CD4-positive, alpha-beta T cell treated with Interleukin-1 beta for 1 hour (primary cell): ENCODE data around the gene INPP5A.
"Not testable (repeated sequence)": the region's sequence is repeated elsewhere in the genome, so short reads cannot be mapped to it uniquely, and the experiment has no call there.

Experiments
- DNase-seq, 2 donors: peaks; one replicate each; pipeline ENCODE4 v3.0.0-alpha.2; 2020 to 2022

The INPP5A gene

DNA sequence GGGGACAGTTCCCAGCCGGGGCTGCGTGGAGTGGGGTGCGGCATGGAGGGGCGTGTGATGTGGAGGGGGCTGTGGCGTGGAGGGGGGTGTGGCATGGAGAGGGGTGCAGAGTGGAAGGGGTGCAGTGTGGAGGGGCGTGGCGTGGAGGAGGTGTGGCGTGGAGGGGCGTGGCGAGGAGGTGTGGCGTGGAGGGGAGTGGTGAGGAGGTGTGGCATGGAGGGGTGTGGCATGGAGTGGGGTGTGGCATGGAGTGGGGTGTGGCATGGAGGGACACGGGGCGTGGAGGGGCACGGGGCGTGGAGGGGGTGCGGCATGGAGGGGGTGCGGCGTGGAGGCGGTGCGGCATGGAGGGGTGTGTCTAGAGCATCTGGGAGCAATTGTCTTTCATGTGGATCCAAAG lies 214.8 kb downstream of the INPP5A start:
- no peak for DNase-seq

DNA sequence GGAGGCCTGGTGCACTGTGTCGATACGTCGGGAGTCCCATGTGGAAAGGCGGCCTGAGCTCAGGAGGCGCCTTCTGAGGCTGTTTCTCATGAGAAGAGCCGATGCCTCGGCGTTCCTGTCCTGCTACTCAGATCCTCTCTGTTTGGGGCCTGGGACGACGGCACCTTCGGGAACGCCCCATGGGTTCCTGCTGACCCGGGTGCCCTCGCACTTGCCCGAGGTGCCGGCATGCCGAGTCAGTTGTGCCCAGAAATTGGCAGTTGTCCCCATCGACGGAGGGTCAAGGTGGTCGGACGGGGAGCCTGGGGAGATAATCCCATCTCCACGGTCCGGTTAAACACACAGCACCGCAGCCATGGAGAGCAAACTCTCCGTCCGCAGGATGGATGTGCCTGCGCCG lies 215.4 kb downstream of the INPP5A start:
- DNase-seq = no peak

DNA sequence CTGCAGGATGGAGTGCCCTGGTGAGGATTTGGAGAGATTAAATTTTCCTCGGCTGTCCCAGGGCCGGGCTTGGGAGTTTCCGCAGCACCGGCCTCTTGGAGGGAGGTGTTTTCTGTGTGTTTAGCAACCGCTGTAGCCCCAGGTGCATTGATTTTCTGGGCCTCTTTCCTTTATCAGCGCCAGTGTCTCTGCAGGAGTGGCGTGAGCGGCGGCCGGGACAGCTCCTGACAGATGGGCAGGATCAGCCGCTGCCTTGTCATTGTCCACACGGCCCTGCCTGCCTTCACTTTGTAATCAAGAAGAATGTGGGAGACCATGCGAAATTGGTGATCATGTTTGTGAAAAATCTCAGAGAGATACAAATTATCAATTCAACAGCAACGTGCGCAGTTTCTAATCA lies 216.0 kb downstream of the INPP5A start:
- no peak for DNase-seq

DNA sequence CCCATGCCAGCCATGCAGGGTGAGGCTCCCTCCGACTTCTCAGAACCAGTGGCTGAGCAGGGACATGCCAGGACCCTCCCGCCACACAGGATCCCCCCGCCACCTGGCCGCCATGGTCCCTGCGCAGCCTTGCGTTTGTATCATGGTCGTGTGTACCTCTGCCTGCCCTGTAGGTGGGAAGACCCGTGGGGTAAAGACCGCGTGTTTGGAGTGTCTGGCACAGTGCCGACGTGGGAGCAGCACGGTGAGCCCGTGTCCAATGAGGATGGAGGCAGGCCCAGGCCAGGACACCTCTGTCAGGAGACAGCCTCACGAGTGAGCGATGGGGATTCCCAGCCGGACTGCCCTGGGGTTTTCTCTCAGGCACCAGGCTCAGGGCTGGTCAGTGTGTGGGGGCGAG lies 216.5 kb downstream of the INPP5A start:
- DNase-seq = no peak

DNA sequence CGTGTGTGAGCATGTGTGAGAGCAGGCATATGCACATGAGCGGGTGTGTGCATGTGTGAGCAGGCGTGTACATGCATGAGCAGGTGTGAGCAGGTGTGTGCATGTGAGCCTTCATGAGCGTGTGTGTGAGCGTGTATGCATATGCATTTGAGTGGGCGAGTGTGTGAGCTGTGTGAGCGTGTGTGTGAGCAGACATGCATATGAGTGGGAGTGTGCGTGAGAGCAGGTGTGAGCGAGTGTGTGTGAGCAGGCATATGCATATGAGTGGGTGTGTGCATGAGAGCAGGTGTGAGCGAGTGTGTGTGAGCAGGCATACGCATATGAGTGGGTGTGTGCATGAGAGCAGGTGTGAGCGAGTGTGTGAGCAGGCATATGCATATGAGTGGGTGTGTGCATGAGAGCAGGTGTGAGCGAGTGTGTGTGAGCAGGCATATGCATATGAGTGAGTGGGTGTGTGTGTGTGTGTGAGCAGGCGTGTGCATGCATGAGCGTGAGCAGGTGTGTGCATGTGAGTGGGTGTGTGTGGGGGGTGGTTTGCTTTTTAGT lies 217.7 kb downstream of the INPP5A start:
- no peak for DNase-seq

DNA sequence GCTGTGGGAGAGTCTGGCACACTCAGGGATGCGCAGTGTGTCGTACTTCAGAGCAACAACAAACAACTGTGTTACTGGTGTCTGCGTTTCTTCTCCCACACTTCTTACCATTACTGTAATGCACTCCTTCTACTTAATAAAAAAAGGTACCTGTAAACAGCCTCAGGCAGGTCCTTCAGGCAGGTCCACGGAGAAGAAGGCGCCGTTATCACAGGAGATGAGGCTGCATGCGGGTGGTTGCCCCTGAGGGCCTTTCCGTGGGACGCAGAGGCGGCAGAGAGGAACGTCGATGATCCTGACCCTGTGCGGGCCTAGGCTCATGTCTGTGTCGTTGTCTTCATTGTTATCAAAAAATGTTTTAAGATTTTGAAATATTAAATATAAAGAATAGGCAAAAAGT lies 219.0 kb downstream of the INPP5A start:
- no peak for DNase-seq

DNA sequence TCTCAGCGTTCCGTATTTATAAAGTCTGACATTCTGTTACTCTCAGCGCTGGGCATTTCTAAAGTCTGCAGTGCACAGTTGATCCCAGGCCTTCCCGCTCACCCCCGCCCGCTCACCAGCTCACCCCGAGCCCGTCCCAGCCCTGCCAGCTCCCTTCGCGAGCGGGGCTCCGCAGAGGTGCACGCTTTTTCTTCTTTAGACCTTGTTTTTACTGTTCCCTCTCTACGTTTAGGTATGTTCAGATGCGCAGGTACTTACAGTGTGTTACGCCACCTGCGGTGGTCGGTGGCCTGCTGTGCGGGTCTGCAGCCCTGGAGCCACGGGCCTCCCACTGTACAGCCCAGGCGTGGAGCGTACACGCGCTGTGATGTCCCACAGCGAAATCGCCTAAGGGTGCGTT lies 219.6 kb downstream of the INPP5A start:
- no peak for DNase-seq

DNA sequence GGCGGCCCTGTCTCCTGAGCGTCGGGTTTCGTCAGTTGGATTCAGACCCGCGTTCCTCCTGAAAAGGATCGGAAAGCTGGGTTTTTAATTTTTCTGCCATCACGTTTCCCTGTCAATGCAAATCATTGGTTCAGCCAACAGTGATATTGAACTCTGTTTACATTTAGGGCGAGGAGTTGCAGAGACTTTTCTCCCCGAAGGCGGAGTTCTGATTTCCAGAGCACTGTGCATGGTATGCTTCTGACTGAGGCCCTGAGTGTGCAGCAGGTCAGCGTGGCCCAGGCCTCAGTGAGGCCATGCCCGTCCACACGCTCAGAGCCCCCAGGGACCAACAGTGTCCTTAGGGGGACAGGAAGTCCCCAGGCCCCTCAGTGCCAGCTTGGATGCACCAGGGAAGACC lies 221.3 kb downstream of the INPP5A start:
- DNase-seq = no peak

DNA sequence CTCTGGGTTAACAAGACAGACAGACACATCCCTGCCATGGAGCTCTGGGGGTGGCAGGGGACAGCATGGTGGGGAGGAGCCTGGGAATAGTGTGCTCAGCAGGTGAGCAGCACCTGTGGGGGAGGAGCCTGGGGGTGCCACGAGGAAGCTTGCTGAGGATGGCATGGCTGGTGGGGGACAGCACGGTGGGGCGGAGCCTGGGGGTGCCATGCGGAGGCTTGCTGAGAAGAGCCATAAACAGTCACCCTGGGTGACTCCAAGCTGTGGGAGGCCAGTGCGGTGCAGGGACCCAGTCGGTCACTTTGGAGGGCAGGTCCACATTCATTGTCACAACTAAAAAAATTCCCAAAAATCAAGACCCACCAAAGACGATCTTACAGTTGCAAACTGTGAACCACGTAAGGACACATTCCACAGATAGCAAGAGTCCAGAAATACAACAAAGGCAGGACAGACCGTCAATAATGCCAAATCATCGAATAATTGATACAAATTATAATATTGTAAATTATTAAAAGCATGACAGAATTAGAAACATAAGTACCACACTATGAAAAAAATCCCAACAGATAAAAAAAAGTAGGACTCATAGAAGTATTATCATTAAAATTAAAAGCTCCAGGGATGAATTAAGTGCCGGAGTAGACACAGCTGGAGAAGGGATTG lies 223.9 kb downstream of the INPP5A start:
- DNase-seq = no peak

DNA sequence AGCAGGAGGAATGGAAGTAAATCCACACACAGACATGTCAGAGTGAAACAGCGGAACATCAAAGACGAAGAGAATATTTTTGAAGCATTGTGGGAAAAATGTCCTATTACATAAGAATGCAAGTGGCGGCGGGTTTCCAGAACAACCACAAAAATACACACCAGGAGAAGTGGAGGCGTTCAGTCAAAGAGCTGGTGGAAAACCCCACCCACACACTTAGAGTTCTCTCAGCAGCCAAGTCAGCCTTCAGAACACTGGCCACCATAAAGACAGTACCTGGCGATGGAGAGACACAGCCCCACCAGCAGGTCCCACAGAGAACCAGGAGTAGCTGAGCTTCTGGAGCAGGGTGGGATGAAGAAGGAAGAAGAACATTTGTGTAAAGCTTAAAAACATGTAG lies 224.7 kb downstream of the INPP5A start:
- DNase-seq = no peak

DNA sequence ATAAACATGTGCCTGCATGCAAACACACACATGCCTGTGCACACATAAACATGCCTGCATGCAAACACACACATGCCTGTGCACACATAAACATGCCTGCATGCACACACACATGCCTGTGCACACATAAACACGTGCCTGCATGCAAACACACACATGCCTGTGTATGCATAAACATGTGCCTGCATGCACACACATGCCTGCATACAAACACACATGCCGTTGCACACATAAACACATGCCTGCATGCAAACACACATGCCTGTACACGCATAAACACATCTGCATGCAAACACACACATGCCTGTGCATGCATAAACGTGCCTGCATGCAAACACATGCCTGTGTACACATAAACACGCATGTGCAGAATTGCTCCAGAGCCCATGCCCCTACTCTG lies 226.0 kb downstream of the INPP5A start:
- no peak for DNase-seq

DNA sequence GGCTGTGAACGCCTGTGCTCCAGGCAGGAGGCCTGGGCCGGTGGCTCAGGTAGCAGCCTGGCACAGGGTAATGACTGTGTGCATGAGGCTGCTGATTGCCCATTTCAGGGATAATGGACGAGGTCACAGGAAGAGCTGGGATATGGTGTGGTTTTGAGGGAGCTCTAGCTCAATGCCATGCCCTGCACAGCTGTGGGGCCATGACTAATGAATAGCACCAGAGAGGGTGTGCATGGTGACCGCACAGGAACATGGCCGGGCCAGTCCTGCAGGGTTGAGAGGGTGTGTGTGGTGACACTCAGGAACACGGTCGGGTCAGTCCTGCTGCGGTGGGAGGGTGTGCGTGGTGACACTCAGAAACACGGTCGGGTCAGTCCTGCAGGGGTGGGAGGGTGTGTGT lies 226.5 kb downstream of the INPP5A start:
- no peak for DNase-seq

DNA sequence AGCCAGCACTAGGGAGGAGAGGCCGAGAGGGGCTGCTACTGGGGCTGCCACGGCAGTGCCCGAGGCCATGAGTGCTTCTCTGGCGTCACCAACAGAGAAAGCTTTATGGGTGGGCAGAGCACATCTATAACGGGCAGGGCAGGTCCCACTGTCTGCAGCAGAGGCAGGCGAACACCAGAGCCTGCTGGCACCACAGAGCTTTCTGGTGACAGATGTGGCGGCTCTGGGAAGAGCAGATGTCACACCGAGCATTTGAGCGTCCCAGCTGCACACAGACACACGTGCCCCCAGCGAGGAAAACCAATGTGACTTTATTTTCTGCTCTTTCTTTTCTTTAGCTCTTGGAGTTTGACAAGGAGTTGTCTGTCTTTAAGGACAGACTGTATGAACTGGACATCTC lies 227.8 kb downstream of the INPP5A start:
- no peak for DNase-seq

DNA sequence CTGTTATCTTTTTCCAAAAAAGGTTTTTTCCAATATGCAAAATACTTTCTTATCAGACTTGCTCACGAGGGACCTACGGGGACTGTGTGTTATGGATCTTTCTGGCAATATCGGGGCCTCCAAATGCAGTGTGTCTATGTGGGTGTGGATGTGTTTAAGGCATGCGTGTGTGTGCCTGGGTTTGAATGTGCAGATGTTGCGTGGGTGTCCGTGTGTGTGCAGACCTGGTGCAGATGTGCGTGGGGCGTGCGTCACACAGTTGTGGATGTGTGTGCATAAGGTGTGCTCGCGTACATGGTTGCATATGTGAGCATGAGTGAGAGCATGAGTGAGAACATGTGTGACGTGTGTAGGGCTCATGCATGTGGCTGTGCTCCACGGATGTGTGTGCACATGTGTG lies 228.7 kb downstream of the INPP5A start:
- no peak for DNase-seq

DNA sequence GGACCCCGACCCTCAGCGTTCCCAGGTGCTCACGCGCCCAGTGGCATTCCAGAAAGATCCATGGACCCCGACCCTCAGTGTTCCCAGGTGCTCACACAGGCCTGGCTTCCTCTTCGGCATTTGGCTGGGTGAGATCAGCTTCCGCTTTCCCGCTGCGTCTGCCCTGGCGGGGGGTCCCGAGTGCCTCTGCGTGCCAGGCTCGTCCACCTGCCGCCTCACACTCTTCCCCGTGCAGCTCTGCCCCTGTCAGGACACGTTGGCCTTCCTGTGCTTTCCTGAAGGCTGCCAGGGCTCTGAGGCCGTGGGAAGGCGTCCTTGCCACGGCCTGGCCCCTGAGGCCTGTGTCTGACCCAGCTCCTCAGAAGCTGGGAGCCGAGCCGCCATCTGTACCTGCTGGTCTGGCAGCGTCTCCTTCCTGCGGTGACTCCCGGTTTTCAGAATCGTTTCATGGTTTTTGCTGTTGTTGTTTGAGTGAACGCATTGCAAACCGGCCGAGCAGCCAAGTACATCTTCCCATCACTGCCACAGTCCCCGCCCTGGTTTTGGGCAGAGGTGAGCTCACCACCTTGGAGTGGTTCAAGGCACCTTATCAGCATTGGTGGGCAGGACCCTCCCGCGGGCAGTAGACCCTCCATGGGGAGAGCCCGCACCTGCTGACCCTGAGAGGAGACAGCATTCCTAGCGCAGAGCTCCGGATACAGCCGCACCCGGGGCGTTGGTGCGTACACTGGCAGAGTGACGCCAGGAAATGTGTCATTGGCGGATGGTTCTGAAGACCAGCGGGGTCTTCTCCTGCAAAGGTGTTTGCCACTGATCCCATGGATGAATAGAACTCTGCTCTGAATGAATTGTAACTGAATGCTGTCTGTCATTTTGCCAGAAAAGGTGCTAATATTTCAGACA lies 231.0 kb downstream of the INPP5A start:
- DNase-seq = no peak

DNA sequence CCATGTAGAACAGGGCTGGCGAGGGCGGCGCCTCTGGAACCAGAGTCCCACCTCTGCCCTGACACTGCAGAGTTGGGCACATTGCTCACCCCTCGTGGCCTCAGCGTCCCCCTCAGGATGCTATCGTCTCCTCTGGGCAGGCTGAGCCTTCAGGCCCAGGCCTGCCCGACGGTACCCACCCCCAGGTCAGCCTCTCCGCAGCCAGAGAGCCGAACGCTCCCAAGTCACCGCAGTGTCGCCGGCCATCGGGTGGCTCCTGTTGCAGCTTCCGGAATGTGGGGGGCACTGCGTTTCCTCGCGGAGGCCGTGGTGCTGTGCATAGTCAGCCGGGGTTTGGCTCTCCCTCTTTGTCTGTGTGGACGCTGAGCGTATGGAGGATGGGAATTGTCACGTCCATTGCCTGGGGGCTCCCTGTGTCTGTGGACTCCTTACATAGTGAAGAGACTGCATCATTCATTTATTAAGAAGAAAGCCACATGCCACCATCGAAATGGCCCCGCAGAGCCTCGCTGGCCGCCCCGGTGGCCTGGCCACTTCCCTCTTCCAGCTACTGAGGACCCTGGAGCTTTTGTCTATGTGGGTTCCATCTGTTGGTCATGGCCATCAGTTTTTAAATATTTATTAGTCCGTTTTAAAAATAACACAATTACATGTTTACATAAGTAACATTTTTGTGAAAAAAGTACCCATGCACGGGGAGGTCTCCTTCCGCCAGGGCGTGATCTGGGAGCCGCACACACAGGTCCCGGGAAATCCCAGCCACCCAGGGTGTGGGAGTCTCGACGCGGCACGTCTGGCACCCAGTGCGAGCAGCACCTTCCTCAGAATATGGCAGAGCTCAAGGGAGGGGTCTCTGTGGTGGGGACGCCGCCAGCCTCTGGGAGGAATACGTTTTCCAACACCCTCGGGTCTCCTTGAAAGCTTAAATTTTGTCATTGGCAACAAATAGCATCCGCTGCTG lies 232.8 kb downstream of the INPP5A start:
- no peak for DNase-seq

DNA sequence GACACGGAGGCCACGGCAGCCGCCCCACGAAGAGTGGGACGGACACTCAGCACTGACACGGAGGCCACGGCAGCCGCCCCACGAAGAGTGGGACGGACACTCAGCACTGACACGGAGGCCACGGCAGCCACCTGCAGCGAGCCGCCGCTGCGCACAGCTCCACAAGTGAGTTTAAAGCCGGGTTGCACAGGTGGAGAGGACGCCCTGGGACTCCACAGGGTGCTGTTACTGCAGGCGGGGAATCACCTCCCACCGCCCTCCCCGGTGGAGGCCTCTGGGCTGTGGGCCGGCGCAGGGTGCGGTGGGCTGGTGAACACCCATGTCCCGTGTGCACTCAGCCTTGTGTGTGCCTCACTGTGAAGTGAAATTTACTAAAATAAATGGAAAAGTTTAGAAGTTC lies 235.2 kb downstream of the INPP5A start:
- not testable (repeated sequence) for DNase-seq

DNA sequence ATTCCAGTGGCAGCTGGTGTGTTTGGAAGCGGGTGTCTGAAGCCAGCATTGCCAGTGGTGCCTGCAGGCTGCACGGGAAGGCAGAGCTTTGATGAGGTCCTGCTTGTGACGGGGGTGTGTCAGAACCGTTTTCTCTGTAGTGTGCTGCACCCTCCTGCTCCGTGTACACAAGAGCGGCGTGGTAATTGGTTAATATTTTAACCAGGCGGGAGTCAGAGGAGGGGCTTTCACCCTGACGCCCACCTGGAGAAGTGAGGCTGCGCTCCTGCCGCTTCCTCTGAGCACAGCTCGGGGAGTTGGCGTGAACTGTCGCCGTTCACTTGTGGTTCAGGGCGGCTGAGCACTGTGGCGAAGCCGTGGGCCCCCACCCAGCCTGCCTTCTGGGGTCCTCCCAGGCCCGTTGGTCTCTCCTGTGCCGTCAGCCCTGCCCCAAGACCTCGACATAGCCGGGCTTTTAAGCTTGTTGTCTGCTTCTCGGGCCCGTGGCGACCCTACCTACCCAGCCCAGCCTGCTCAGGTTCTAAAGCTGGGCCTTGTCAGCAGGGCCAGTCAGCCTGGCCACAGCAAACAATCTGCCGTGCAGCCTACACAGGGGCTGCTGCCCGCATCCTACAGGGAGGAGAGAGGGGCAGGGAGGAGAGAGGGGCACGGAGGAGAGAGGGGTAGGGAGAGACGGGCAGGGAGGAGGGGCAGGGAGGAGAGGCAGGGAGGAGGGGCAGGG lies 236.8 kb downstream of the INPP5A start:
- no peak for DNase-seq

DNA sequence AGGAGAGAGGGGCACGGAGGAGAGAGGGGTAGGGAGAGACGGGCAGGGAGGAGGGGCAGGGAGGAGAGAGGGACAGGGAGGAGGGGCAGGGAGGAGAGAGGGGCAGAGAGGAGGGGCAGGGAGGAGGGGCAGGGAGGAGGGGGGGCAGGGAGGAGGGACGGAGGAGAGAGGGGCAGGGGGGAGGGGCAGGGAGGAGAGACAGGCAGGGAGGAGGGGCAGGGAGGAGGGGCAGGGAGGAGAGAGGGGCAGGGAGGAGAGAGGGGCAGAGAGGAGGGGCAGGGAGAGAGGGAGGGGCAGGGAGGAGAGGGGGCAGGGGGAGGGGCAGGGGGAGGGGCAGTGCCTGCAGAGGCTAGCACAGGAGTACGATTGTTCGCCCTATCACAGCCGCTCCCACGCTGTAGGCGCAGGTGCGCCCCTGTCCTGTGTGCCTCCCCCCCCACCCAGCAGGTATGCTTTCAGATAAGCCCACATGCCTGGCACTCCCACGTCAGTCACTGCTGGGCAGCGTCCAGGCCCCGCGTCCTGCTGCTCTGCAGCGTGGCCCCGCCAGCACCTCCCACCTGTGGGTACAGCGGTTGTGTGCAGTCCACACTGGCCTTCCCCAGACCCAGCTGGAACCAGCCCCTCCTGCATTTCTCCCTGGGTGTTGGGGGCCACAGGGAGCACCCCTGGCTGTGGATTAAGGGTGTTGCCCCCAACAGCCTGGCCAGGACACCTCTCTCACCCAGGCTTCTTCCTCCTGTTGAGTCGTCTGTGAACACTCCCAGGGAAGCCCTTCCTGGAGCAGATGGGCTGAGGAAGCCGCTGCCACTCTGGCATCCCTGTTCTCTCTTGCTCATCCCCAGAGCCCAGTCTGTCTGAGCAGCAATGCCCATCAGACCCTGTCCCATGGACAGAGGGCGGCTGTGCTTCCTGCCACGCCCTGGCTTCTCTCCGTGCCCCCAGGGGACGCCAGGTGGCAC lies 237.6 kb downstream of the INPP5A start:
- no peak for DNase-seq

DNA sequence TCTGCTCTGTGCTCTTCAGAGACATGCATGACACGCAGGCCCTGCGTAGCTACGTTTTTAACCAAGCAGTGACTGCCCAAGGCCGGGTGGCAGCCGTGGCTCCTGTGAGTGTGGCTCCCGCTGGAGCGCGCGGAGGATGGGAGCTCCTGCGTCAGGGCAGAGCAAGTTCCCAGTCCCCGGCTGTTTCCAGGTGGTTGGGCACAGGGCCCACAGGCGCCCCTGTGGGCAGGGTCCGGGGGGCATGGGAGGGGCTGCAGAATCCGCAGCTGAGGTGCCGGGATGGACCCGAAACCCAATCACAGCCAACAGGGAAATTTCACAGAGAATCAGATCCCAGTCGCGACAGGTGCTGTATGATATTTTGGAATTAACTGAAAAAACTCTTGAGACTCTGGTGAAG lies 238.6 kb downstream of the INPP5A start:
- no peak for DNase-seq

DNA sequence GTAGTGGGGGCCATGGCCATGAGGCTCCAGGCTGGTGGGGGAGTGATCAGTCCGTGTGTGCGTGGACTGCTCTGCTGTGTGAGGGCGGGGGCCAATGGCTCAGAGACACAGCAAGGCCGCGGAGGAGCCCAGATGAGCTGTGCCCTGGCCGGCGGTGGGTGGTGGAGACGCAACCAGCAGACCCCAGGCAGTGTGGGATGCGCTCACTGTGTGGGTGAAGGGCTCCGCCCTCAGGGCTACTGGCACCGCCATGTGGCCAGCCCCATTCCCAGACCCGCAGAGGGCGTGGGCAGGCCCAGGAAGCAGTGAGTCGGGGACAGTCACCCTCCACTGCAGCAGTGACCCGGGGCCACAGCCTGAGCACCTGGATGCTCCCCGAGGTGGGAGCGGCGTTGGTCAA lies 239.2 kb downstream of the INPP5A start:
- no peak for DNase-seq
